Neural cell (in vitro differentiated cells): ENCODE results near the gene WARS2. TPM values are rescaled to one million over a fixed set of nuclear protein-coding genes. Genes with fewer than 3 reads are reported as not detected.

Source experiments
- H2AFZ ChIP-seq: fragments of 200-600, 300-800 bp; sonication (generic), shearing (Covaris generic); 2 replicates; pipeline ENCODE4 v1.6.0; 2014; ENCODE audit warnings: low read depth, mild to moderate bottlenecking, antibody characterized with exemption, low read length, moderate library complexity
- H3F3A ChIP-seq: fragments of 200-600 bp; shearing (Covaris generic); 2 replicates; pipeline ENCODE4 v1.6.1; 2016; ENCODE audit warnings: mild to moderate bottlenecking, moderate library complexity, mixed read lengths, antibody characterized with exemption, low read length; ENCODE audit not compliant: insufficient read depth, poor library complexity, severe bottlenecking
- H3K27ac ChIP-seq: fragments of 200-600, 300-800 bp; sonication (generic), shearing (Covaris generic); 2 replicates; pipeline ENCODE4 v1.5.1; 2014; ENCODE audit warnings: mild to moderate bottlenecking, low read length, moderate library complexity
- H3K27me3 ChIP-seq: fragments of 300-800, 200-600 bp; sonication (generic), shearing (Covaris generic); 2 replicates; pipeline ENCODE4 v1.6.0; 2014; ENCODE audit warnings: mild to moderate bottlenecking, low read depth, low read length, moderate library complexity; ENCODE audit not compliant: insufficient read depth
- H3K36me3 ChIP-seq: fragments of 300-800, 200-600 bp; sonication (generic), shearing (Covaris generic); 2 replicates; pipeline ENCODE4 v1.5.1; 2014; ENCODE audit warnings: mild to moderate bottlenecking, antibody characterized with exemption, low read length, moderate library complexity; ENCODE audit not compliant: insufficient read depth
- H3K4me2 ChIP-seq: fragments of 300-800, 200-600 bp; sonication (generic), shearing (Covaris generic); 2 replicates; pipeline ENCODE4 v1.6.0; 2014; ENCODE audit warnings: mild to moderate bottlenecking, low read length
- H3K4me3 ChIP-seq: fragments of 300-800, 200-600 bp; sonication (generic), shearing (Covaris generic); 2 replicates; pipeline ENCODE4 v1.5.1; 2014; ENCODE audit warnings: mild to moderate bottlenecking, low read length, moderate library complexity
- H3K79me2 ChIP-seq: fragments of 200-600 bp; shearing (Covaris generic); replicated peaks from 2 replicates; pipeline ENCODE4 v1.6.0; 2014; ENCODE audit warnings: mild to moderate bottlenecking, low read length, moderate library complexity; ENCODE audit not compliant: insufficient read depth
- H3K9ac ChIP-seq: fragments of 300-800, 200-600 bp; sonication (generic), shearing (Covaris generic); 2 replicates; pipeline ENCODE4 v1.6.1; 2016; ENCODE audit warnings: mild to moderate bottlenecking, low read length, mixed read lengths
- H3K9me2 ChIP-seq: fragments of 200-600 bp; shearing (Covaris generic); 2 replicates; pipeline ENCODE4 v1.6.1; 2016; ENCODE audit warnings: mild to moderate bottlenecking, low read length, mixed read lengths; ENCODE audit not compliant: insufficient read depth
- H3K9me3 ChIP-seq: fragments of 200-600, 300-800 bp; sonication (generic), shearing (Covaris generic); 2 replicates; pipeline ENCODE4 v1.6.1; 2016; ENCODE audit warnings: mild to moderate bottlenecking, mixed run types, low read length, moderate library complexity, mixed read lengths
- H4K20me1 ChIP-seq: fragments of 200-600 bp; shearing (Covaris generic); 2 replicates; pipeline ENCODE4 v1.6.1; 2016; ENCODE audit warnings: mild to moderate bottlenecking, mixed run types; ENCODE audit not compliant: insufficient read depth
- EP300 ChIP-seq: fragments of 450-650 bp; conservative IDR thresholded peaks from 2 replicates; pipeline ENCODE4 v1.6.1; 2014; ENCODE audit warnings: antibody characterized with exemption, mild to moderate bottlenecking, moderate library complexity; ENCODE audit not compliant: poor library complexity, severe bottlenecking
- EZH2 ChIP-seq: fragments of 200-600, 300-800 bp; shearing (Covaris generic), sonication (generic); IDR thresholded peaks from 2 replicates; pipeline ENCODE4 v1.6.1; 2014; ENCODE audit warnings: antibody characterized with exemption, low read length, borderline replicate concordance, mild to moderate bottlenecking; ENCODE audit not compliant: insufficient read depth, poor library complexity, severe bottlenecking
- MXI1 ChIP-seq: fragments of 450-650 bp; conservative IDR thresholded peaks from 2 replicates; pipeline ENCODE4 v1.6.1; 2014; ENCODE audit warnings: antibody characterized with exemption, mild to moderate bottlenecking; ENCODE audit not compliant: poor library complexity, severe bottlenecking
- POLR2AphosphoS5 ChIP-seq: IDR thresholded peaks from 2 replicates; pipeline ENCODE4 v1.6.1; 2012
- RAD21 ChIP-seq: fragments of 450-650 bp; conservative IDR thresholded peaks from 2 replicates; pipeline ENCODE4 v1.6.1; 2014; ENCODE audit warnings: antibody characterized with exemption, mild to moderate bottlenecking, moderate library complexity
- SMC3 ChIP-seq: fragments of 450-650 bp; conservative IDR thresholded peaks from 2 replicates; pipeline ENCODE4 v1.6.1; 2014; ENCODE audit warnings: antibody characterized with exemption, mild to moderate bottlenecking, moderate library complexity; ENCODE audit not compliant: poor library complexity
- TAF1 ChIP-seq: IDR thresholded peaks from 2 replicates; pipeline ENCODE4 v1.6.1; 2012; ENCODE audit warnings: low read depth
- polyA plus RNA-seq: library from polyadenylated mRNA; depleted of rRNA; stranded (reverse); fragments of >200 nt; gene quantifications from 2 replicates; pipeline ENCODE4 v1.2.3, GENCODE V29; 2014
- TF ChIP-seq, protein P1 (sequence below): IDR thresholded peaks from 2 replicates; pipeline ENCODE4 v1.6.1; 2012; ENCODE audit warnings: borderline replicate concordance
- TF ChIP-seq, protein P2 (sequence below): fragments of 450-650 bp; IDR thresholded peaks from 2 replicates; pipeline ENCODE4 v1.5.1; 2014; ENCODE audit warnings: antibody characterized with exemption, mild to moderate bottlenecking, moderate library complexity; ENCODE audit not compliant: poor library complexity, severe bottlenecking

Gene WARS2
- polyA plus RNA-seq, 1 donor from 2014 or later, result 4.7 TPM

DNA sequence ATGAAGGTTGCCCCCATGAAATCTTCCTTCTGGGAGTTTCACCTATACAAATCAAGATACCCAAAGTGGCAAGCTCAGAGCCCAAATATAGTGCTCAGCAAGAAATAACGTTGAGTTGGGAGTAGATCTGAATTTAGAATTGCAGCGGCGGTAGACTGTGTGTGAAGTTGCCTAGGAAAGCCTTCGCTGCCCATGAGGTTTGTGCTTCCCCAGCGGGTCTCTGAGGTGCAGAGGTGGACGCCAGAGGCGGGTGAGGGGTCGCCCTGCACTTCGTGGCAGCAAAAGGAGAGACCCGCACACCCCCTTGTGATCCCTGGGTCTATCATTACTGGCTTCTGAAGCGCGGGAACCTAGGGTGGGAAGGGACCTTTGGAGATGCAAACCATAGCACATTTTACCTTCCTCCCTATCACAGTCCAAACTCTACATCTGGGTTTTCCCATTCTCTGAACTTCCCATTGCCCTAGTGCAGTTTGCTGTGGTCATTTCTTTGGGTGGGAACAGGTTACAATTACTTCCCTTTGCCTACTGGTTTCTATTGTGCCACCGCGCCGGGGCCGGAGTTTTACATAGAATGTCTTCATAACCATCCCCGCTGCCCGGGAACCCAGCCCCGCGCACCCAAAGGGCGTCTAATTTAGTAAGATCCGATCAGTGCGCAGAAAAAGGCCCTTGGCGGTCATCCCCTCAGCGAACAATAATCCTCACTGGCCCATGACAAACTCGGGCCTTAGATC lies 157.5 kb downstream of the WARS2 start:
- Histone ChIP-seq H3K9ac (no peak overlapping the region), H3K4me2 (no peak overlapping the region), H3K79me2 (no peaks in the 10 kb centered on the region), H3K9me3 (no peaks in the 10 kb centered on the region), H3K36me3 (no peaks in the 10 kb centered on the region), H3K27ac (no peak overlapping the region), H4K20me1 (no peaks in the 10 kb centered on the region), H3K4me3 (no peak overlapping the region), H3K9me2 (no peaks in the 10 kb centered on the region), H3K27me3 (peaks cover 100% of the 10 kb centered on the region), H2AFZ (no peak overlapping the region), H3F3A (no peaks in the 10 kb centered on the region)
- TF ChIP-seq EP300, result no peak

DNA sequence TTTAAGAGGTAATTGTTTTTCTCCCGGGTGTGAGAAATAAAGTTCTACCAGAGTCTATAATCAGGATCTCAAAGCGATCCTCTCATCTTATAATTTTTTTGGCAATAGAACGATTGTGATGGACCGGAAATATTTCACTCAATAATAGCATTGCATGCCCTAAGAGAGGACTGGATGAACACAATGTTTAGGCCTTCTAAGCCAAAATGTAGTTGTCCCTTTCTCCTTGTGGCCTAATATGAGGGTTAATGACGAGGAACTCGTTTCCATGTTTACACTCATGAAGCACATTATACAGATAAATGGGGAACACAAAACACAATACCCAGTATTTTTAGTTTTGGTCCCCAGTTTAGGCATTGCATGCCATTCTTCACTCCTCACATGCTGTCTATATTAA lies 158.2 kb downstream of the WARS2 start:
- peaks cover 100% of the 10 kb centered on the region for H3K27me3 ChIP-seq
- H3K4me2 ChIP-seq, result no peak overlapping the region
- no peaks in the 10 kb centered on the region for H3K79me2 ChIP-seq
- H3K9me3 ChIP-seq, result no peaks in the 10 kb centered on the region
- H3K36me3 ChIP-seq, result no peaks in the 10 kb centered on the region
- H3K9ac ChIP-seq, result no peak overlapping the region
- no peak overlapping the region for H3K27ac ChIP-seq
- no peak overlapping the region for H2AFZ ChIP-seq
- no peaks in the 10 kb centered on the region for H4K20me1 ChIP-seq
- no peaks in the 10 kb centered on the region for H3K9me2 ChIP-seq
- TF ChIP-seq EP300 (no peak), MXI1 (no peak), EZH2 (no peak), RAD21 (no peak), TAF1 (no peak), POLR2AphosphoS5 (no peak), SMC3 (no peak)
- TF ChIP-seq, protein P1, sequence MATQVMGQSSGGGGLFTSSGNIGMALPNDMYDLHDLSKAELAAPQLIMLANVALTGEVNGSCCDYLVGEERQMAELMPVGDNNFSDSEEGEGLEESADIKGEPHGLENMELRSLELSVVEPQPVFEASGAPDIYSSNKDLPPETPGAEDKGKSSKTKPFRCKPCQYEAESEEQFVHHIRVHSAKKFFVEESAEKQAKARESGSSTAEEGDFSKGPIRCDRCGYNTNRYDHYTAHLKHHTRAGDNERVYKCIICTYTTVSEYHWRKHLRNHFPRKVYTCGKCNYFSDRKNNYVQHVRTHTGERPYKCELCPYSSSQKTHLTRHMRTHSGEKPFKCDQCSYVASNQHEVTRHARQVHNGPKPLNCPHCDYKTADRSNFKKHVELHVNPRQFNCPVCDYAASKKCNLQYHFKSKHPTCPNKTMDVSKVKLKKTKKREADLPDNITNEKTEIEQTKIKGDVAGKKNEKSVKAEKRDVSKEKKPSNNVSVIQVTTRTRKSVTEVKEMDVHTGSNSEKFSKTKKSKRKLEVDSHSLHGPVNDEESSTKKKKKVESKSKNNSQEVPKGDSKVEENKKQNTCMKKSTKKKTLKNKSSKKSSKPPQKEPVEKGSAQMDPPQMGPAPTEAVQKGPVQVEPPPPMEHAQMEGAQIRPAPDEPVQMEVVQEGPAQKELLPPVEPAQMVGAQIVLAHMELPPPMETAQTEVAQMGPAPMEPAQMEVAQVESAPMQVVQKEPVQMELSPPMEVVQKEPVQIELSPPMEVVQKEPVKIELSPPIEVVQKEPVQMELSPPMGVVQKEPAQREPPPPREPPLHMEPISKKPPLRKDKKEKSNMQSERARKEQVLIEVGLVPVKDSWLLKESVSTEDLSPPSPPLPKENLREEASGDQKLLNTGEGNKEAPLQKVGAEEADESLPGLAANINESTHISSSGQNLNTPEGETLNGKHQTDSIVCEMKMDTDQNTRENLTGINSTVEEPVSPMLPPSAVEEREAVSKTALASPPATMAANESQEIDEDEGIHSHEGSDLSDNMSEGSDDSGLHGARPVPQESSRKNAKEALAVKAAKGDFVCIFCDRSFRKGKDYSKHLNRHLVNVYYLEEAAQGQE, result no peak
- TF ChIP-seq, protein P2, sequence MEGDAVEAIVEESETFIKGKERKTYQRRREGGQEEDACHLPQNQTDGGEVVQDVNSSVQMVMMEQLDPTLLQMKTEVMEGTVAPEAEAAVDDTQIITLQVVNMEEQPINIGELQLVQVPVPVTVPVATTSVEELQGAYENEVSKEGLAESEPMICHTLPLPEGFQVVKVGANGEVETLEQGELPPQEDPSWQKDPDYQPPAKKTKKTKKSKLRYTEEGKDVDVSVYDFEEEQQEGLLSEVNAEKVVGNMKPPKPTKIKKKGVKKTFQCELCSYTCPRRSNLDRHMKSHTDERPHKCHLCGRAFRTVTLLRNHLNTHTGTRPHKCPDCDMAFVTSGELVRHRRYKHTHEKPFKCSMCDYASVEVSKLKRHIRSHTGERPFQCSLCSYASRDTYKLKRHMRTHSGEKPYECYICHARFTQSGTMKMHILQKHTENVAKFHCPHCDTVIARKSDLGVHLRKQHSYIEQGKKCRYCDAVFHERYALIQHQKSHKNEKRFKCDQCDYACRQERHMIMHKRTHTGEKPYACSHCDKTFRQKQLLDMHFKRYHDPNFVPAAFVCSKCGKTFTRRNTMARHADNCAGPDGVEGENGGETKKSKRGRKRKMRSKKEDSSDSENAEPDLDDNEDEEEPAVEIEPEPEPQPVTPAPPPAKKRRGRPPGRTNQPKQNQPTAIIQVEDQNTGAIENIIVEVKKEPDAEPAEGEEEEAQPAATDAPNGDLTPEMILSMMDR, result no peak
- H3K4me3 ChIP-seq, result no peak overlapping the region
- H3F3A ChIP-seq, result no peaks in the 10 kb centered on the region
